ENCODE results near the gene APOD. TPM values are rescaled to one million over a fixed set of nuclear protein-coding genes. Genes with fewer than 3 reads are reported as not detected.

The APOD gene
- total RNA-seq, 2 experiments from 2014 or later: not detected

DNA sequence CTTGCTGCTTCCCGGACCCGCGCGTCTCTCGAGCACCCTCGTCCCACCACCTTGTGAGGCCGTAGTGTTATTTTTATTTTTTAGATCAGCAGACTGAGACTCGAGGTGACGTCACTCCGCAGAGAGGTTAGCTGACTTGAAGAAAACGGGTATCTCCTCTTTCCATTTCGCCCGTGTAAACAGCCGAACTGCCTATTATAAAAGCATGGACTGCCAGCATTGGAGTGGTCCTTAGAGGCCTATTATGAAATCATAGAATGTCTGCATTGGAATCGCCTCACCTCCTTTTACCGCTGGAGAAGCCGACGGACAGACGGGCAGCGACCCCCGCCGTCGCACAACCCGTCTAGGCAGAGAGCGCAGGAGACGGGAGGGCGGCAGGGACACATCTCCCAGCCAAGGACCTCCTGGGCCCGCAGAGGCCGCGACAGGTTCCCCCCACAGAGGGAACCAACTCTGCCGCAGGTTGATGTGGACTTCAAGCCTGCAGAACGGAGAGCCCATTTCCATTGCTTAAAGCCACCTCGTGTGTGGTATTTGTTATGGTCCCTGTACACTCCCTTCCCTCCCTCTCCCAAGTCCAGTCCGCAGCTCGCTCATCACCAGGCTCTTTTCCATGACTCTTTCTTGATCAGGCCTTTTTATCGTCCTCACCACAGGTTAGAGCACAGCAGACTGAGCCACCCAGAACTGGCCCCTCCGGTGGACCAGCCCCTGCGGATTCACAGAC lies 40.1 kb downstream of the APOD start:
- peaks cover 22% of the 10 kb centered on the region for H3K36me3 Mint-ChIP-seq (ENCODE audit: low read depth)
- H3K27me3 Mint-ChIP-seq: no peaks in the 10 kb centered on the region
- CTCF ChIA-PET: interaction anchor here (0.6 to 3.0 kb wide), 5 partner anchors 9 to 635 kb away, joined by 3 to 21 read pairs (median 5); partner anchors contain the start of gene XXYLT1
- POLR2A ChIA-PET: interaction anchor here (0.7 to 4.7 kb wide), 6 partner anchors 8 to 272 kb away, joined by 3 to 34 read pairs (median 4); partner anchors contain the start of genes ACAP2 and XXYLT1
- peaks cover 58% of the 10 kb centered on the region for H3K4me1 Mint-ChIP-seq (ENCODE audit: low read depth)
- H3K27ac Mint-ChIP-seq: peak overlapping the region; percentile 89
- ATAC-seq: peak; percentile 4
- no peak for DNase-seq
- TF ChIP-seq, protein P1, sequence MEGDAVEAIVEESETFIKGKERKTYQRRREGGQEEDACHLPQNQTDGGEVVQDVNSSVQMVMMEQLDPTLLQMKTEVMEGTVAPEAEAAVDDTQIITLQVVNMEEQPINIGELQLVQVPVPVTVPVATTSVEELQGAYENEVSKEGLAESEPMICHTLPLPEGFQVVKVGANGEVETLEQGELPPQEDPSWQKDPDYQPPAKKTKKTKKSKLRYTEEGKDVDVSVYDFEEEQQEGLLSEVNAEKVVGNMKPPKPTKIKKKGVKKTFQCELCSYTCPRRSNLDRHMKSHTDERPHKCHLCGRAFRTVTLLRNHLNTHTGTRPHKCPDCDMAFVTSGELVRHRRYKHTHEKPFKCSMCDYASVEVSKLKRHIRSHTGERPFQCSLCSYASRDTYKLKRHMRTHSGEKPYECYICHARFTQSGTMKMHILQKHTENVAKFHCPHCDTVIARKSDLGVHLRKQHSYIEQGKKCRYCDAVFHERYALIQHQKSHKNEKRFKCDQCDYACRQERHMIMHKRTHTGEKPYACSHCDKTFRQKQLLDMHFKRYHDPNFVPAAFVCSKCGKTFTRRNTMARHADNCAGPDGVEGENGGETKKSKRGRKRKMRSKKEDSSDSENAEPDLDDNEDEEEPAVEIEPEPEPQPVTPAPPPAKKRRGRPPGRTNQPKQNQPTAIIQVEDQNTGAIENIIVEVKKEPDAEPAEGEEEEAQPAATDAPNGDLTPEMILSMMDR (IDR thresholded peaks at IDR 0.05): no peak
- peak overlapping the region; percentile 83 for H3K4me3 Mint-ChIP-seq
- intact Hi-C loops (cut with micrococcal nuclease): no loop called here
- H3K9me3 Mint-ChIP-seq: no peaks in the 10 kb centered on the region

DNA sequence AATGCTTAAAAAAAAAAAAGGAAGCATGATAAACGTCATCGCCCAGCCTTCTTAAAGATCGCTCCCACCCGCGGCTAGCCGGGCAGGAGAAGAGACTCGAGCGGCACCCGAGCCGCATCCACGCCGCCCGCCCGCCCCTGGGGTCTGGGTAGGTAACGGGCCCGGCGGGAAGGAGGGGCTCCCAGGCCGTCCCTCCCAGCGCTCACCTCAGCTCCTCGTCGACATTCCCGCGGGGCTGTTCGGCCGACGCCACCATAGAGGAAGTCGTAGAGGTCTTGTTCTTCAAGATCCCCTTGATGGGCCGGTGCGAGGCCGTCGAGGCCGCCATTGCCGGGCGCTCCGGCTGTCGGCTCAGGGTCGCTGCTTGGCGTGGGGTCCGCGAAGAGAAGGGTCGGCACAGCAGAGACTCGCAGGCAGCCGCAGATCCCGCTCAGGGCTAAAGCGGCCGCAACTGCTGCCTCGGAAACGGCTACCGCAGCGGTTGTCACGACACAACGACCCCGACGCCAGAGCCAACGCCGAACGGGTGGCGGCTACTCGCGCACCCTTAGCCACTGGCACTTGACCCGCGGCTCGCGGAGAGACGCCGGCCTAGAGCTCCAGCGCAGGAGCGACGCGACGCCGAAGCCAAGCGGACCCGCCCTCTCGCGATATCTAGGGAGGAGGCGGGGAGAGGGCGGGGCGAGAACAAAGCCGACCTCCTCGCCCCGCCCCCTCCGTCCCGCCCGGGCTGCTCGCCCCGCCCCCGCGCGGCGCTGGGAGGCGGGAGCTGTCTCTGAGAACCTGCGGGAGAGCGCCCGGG lies 40.8 kb downstream of the APOD start, which contains the start of gene PPP1R2:
TSS of gene PPP1R2 (minus strand) at position 628 of the 802 bp plus-strand sequence. CDS start at position 328, 300 bp downstream.
- peak within 1 kb of the TSS; percentile 83 for H3K4me3 Mint-ChIP-seq
- H3K9me3 Mint-ChIP-seq: no peaks in the 10 kb centered on the region
- peaks cover 22% of the 10 kb centered on the region for H3K36me3 Mint-ChIP-seq (ENCODE audit: low read depth)
- ChIA-PET POLR2A (interaction anchor here (0.7 to 4.7 kb wide), 12 partner anchors 8 to 1056 kb away, joined by 3 to 34 read pairs (median 4); partner anchors contain the start of genes ACAP2, APOD, ATP13A3 and TNK2), CTCF (interaction anchor here (1.0 to 3.0 kb wide), 5 partner anchors 10 to 272 kb away, joined by 4 to 21 read pairs (median 12); partner anchors contain the start of gene XXYLT1)
- no peaks in the 10 kb centered on the region for H3K27me3 Mint-ChIP-seq
- peaks cover 57% of the 10 kb centered on the region for H3K4me1 Mint-ChIP-seq (ENCODE audit: low read depth)
- TF ChIP-seq, protein P1 (IDR thresholded peaks at IDR 0.05): no peak
- intact Hi-C loops (cut with micrococcal nuclease): no loop called here
- H3K27ac Mint-ChIP-seq: peak within 1 kb of the TSS; percentile 89
- DNase-seq (peak; percentile 94), ATAC-seq (peak; percentile 87)

DNA sequence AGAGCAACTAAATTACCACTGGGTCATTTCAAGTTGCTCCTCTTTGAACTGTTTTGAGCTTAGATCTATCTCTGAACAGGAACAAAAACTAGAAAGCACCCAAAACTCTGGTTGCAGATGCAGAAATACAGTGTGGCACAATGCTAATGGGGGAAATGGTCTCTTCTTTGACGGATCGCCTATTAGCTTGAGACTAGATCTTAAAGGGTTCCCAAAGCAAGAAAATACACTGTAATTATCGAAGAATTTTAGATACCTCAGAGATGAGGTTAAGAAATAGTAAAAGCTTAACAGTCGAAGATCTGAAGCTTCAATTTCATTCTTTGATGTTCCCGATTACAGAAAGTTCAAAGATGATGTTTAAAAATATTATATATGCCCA lies 41.4 kb downstream of the APOD start:
- DNase-seq (no peak), ATAC-seq (no peak)
- ChIA-PET POLR2A (interaction anchor here (0.9 to 4.7 kb wide), 10 partner anchors 9 to 1055 kb away, joined by 3 to 34 read pairs (median 4); partner anchors contain the start of genes ACAP2, APOD, ATP13A3 and TNK2), CTCF (interaction anchor here (1.3 to 2.0 kb wide), 3 partner anchors 20 to 271 kb away, joined by 3 to 18 read pairs (median 12); partner anchors contain the start of gene XXYLT1)
- H3K9me3 Mint-ChIP-seq: no peaks in the 10 kb centered on the region
- H3K27ac Mint-ChIP-seq: peak overlapping the region; percentile 87
- no peaks in the 10 kb centered on the region for H3K27me3 Mint-ChIP-seq
- peaks cover 22% of the 10 kb centered on the region for H3K36me3 Mint-ChIP-seq (ENCODE audit: low read depth)
- H3K4me3 Mint-ChIP-seq: peak overlapping the region; percentile 83
- H3K4me1 Mint-ChIP-seq (ENCODE audit: low read depth): peaks cover 58% of the 10 kb centered on the region
- TF ChIP-seq, protein P1 (IDR thresholded peaks at IDR 0.05): no peak
- intact Hi-C loops (cut with micrococcal nuclease): no loop called here

DNA sequence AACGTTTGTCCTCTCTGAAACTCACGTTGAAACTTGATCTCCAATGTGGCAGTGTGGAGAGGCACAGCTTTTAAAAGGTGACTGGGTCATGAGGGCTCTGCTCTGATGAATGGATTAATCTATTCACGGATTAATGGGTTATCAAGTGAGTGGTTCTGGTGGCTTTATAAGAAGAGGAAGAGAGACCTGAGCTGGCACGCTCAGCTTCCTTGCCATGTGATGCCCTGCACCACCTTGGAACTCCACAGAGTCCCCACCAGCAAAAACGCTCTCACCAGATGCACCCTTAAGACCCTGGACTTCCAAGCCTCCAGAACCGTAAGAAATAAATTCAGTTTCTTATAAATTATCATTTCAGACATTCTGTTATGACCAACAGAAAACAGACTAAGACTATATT lies 43.2 kb downstream of the APOD start:
- DNase-seq (peak; percentile 37), ATAC-seq (no peak)
- Mint-ChIP-seq H3K27me3 (no peaks in the 10 kb centered on the region), H3K36me3 (ENCODE audit: low read depth) (peaks cover 26% of the 10 kb centered on the region), H3K27ac (peak overlapping the region; percentile 85), H3K9me3 (peaks cover under 1% of the 10 kb centered on the region), H3K4me3 (peak overlapping the region; percentile 83), H3K4me1 (ENCODE audit: low read depth) (peaks cover 55% of the 10 kb centered on the region)
- ChIA-PET CTCF (no interaction called here), POLR2A (interaction anchor here (4.7 kb wide), 1 partner anchor 11 kb away, joined by 34 read pairs; no protein-coding TSS in a partner anchor)
- intact Hi-C loops (cut with micrococcal nuclease): no loop called here
- TF ChIP-seq, protein P1 (IDR thresholded peaks at IDR 0.05): no peak

All from activated CD8-positive, alpha-beta T cell treated with anti-CD3 and anti-CD28 coated beads for 36 hours (primary cell).